ENCODE measurements around the gene SYNPO2. TPM values are rescaled to one million over a fixed set of nuclear protein-coding genes. Genes with fewer than 3 reads are reported as not detected.
"Not testable (repeated sequence)": the region's sequence is repeated elsewhere in the genome, so short reads cannot be mapped to it uniquely, and the experiment has no call there.

The SYNPO2 gene
- total and polyA plus RNA-seq, 2 donors: 428 to 529 TPM

DNA sequence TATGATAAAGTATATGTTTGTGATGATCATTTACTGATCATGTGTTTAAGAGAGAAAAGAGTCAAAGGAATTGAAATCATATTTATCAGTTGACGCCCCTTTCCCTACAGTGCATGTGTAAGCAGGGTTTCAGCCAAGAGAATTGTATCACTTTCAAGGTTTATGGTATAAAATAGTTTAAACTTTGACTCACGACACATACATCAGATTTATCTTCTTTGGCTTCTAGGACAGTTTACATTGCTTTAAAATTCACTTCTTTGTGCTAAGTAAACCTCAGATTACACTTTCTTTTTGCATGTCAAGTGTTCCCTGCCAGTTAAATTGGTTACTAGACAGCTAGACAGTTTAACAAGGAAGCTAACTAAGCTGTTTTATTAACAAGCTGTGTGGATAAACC, 160.7 kb downstream of the SYNPO2 start:
- no peak for DNase-seq (ENCODE audit: extremely low spot score)
- 37% methylated on average over 2 of the region's 2 CpGs for WGBS

DNA sequence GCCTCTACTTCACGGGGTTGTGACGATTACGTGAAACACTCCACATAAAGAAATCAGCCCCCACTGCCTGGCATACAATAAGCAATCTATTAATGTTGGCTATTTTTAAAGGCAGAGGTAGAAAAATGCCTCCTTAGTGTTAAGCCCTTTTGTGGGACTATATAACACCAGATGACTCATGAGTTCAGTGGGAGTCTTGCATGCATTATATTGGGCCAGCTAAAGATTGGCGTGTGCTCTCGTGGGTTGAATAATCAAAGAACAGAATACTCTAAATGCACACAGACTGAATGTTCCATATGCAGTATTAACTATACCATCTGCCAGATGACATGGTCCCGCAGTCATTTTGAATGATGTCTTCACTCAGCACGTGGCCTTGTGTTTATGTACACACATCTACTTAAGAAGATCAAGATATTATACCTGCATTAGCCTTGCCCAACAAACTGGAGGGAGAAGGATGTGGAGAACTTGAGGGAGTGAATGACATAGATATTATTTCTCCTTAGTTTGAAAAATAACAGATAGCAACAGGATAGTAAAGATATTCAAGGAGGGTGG, 162.0 kb downstream of the SYNPO2 start:
- no peak overlapping the region for H3K4me3 ChIP-seq (ENCODE audit: low read depth, low read length)
- H3K36me3 ChIP-seq (ENCODE audit: insufficient read depth): no peaks in the 10 kb centered on the region
- no peak overlapping the region for H3K27ac ChIP-seq (ENCODE audit: low read depth)
- no peak for DNase-seq (ENCODE audit: extremely low spot score)
- H3K4me1 ChIP-seq (ENCODE audit: insufficient read depth): no peaks in the 10 kb centered on the region
- WGBS: 91% methylated on average over 7 of the region's 7 CpGs

More for the DNA sequence above, 160.7 kb downstream of the SYNPO2 start:
- H3K4me1 ChIP-seq (ENCODE audit: insufficient read depth): no peaks in the 10 kb centered on the region
- H3K36me3 ChIP-seq (ENCODE audit: insufficient read depth): no peaks in the 10 kb centered on the region
- no peak overlapping the region for H3K4me3 ChIP-seq (ENCODE audit: low read depth, low read length)
- no peak overlapping the region for H3K27ac ChIP-seq (ENCODE audit: low read depth)

DNA sequence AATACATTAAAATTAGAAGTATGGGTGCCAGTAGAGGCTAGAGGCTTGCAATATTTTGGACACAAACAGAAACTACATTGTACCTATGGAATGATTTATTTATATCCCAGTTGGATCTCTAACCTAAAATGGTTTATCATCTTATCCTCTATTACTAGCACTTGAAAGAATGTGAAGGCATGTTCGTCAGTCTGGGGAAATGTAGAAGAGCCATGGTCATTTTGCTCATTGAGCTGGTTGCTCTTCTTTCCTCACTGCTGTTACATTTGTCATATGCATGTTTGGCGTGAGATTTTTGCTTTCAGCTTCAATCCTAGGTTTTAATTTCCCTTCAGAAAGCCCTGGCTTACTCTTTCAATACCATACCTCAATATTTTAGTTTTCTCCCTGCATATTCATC, 164.6 kb downstream of the SYNPO2 start:
- Histone ChIP-seq H3K36me3 (ENCODE audit: insufficient read depth) (no peaks in the 10 kb centered on the region), H3K4me1 (ENCODE audit: insufficient read depth) (no peaks in the 10 kb centered on the region), H3K27ac (ENCODE audit: low read depth) (no peak overlapping the region), H3K4me3 (ENCODE audit: low read depth, low read length) (no peak overlapping the region)
- no peak for DNase-seq (ENCODE audit: extremely low spot score)
- 67% methylated on average over 2 of the region's 2 CpGs for WGBS

DNA sequence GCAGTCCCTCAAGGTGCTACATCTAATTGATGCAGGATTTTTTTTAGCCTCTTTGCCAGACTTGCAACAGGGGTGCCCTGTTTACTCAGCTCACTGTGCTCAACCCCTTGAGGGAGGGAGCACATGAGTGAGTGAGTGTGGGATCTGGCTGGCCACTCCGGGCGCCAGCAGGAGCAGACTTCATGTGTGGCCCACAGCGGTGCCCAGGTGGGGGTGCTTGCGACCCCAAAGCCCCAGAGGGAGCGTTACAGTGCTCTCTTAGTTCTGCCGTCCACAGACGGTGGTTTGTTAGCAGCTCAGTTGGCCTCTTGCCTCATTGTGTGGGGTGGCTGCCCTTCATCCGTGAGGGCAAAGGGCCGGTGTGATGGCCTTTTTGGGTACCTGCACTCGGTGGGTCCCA, 165.3 kb downstream of the SYNPO2 start:
- WGBS: 89% methylated on average over 10 of the region's 10 CpGs
- no peaks in the 10 kb centered on the region for H3K36me3 ChIP-seq (ENCODE audit: insufficient read depth)
- no peaks in the 10 kb centered on the region for H3K4me1 ChIP-seq (ENCODE audit: insufficient read depth)
- H3K4me3 ChIP-seq (ENCODE audit: low read depth, low read length): no peak overlapping the region
- DNase-seq (ENCODE audit: extremely low spot score): no peak
- H3K27ac ChIP-seq (ENCODE audit: low read depth): no peak overlapping the region

DNA sequence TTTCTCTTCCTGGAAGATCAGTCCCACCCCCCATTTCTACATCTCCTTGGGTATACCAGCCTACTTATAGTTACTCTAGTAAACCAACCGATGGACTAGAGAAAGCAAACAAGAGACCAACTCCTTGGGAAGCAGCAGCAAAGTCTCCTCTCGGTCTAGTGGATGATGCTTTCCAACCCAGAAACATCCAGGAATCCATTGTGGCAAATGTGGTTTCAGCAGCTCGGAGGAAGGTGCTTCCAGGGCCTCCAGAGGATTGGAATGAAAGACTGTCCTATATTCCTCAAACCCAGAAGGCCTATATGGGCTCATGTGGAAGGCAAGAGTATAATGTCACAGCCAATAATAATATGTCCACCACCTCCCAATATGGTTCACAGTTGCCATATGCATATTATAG, 168.8 kb downstream of the SYNPO2 start:
- no peak overlapping the region for H3K4me3 ChIP-seq (ENCODE audit: low read depth, low read length)
- H3K4me1 ChIP-seq (ENCODE audit: insufficient read depth): no peaks in the 10 kb centered on the region
- WGBS: 96% methylated on average over 3 of the region's 3 CpGs
- no peaks in the 10 kb centered on the region for H3K36me3 ChIP-seq (ENCODE audit: insufficient read depth)
- no peak overlapping the region for H3K27ac ChIP-seq (ENCODE audit: low read depth)
- DNase-seq (ENCODE audit: extremely low spot score): no peak

DNA sequence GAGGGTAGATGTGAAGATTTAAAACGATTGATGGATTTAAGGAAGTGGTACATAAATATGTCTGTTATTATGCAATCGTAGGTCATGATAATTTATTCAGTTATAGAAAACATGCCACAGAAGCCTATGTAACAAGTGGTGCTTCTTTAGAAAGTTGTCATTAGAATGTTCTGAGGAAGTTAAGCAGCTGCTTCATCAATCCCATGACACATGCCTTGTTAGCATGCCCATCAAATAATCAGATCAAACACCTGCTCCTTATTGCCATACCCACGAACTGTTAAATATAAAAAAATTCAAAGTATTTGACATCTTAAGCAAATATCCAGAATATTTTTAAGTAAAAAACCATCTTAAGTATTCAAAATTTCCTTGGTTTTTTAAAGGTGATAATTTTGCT, 170.6 kb downstream of the SYNPO2 start:
- whole genome bisulfite sequencing: 67% methylated on average over 3 of the region's 3 CpGs
- no peak overlapping the region for H3K27ac ChIP-seq (ENCODE audit: low read depth)
- H3K4me1 ChIP-seq (ENCODE audit: insufficient read depth): no peaks in the 10 kb centered on the region
- no peak overlapping the region for H3K4me3 ChIP-seq (ENCODE audit: low read depth, low read length)
- DNase-seq (ENCODE audit: extremely low spot score): no peak
- no peaks in the 10 kb centered on the region for H3K36me3 ChIP-seq (ENCODE audit: insufficient read depth)

DNA sequence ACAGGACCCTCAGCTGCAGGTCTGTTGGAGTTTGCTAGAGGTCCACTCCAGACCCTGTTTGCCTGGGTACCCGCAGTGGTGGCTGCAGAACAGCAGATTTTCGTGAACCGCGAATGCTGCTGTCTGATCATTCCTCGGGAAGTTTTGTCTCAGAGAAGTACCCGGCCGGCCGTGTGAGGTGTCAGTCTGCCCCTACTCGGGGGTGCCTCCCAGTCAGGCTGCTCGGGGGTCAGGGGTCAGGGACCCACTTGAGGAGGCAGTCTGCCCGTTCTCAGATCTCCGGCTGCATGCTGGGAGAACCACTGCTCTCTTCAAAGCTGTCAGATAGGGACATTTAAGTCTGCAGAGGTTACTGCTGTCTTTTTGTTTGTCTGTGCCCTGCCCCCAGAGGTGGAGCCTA, 178.5 kb downstream of the SYNPO2 start:
- H3K27ac ChIP-seq (ENCODE audit: low read depth); H3K4me3 ChIP-seq (ENCODE audit: low read depth, low read length); DNase-seq (ENCODE audit: extremely low spot score); H3K4me1 ChIP-seq (ENCODE audit: insufficient read depth); H3K36me3 ChIP-seq (ENCODE audit: insufficient read depth): not testable (repeated sequence)
- 64% methylated on average over 10 of the region's 12 CpGs for WGBS

DNA sequence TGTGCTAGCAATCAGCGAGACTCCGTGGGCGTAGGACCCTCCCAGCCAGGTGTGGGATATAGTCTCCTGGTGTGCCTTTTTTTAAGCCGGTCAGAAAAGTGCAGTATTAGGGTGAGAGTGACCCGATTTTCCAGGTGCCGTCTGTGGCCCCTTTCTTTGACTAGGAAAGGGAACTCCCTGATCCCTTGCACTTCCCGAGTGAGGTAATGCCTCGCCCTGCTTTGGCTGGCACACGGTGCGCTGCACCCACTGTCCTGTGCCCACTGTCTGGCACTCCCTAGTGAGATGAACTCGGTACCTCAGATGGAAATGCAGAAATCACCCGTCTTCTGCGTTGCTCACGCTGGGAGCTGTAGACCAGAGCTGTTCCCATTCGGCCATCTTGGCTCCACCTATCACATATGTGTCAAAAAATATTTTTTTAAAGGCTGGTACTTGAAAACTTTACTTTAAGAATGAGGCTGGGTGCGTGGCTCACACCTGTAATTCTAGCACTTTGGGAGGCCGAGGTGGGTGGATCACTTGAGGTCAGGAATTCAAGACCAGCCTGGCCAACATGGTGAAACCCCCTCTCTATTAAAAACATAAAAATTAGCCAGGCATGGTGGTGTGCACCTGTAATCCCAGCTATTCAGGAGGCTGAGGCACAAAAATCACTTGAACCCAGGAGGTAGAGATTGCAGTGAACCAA, 179.2 kb downstream of the SYNPO2 start:
- not testable (repeated sequence) for H3K36me3 ChIP-seq (ENCODE audit: insufficient read depth); H3K27ac ChIP-seq (ENCODE audit: low read depth); H3K4me3 ChIP-seq (ENCODE audit: low read depth, low read length); H3K4me1 ChIP-seq (ENCODE audit: insufficient read depth); DNase-seq (ENCODE audit: extremely low spot score)
- WGBS: 78% methylated on average over 17 of the region's 17 CpGs

DNA sequence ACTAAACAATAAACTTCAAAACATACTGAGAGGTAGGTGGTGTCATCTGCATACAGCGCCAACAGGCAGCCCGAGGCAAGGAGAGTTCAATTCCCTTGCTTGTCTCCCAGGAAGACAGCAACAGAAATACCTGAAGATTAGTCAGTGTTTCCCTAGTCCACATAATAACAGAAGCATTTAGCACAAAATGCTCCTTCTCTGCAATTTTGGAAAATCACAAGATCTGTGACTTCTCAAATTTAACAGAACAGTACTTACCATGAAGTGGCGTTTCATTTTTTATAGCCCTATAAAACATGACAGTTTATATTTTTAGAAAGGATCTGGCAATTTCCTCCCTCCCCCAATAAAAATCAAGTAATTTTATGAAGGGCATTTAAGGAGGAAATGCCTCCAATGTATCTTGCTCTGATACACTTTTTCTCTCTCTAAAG, 179.9 kb downstream of the SYNPO2 start:
- H3K27ac ChIP-seq (ENCODE audit: low read depth): no peak overlapping the region
- 15% methylated on average over 3 of the region's 3 CpGs for WGBS
- H3K36me3 ChIP-seq (ENCODE audit: insufficient read depth): no peaks in the 10 kb centered on the region
- H3K4me1 ChIP-seq (ENCODE audit: insufficient read depth): peaks cover 3% of the 10 kb centered on the region
- no peak overlapping the region for H3K4me3 ChIP-seq (ENCODE audit: low read depth, low read length)
- no peak for DNase-seq (ENCODE audit: extremely low spot score)

DNA sequence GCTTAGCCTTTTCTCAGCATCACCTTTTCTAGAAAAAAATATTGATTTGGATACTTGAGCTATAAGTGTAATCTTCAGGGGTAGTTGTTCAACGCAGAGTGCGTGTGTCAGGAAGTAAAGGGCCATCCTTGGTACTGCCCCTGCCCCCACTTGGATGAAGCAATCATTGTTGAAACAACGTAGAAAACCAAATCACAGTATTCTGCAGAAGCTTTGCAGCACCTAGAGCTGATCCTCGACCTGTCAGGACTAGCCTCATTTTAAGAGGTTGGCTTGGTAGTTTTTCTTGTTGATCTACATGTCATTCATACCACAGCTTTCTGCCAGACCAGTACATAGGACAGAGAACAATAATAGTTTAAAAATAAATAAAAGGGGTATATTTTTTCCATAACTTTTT, 181.6 kb downstream of the SYNPO2 start:
- peak; percentile 40 for DNase-seq (ENCODE audit: extremely low spot score)
- H3K27ac ChIP-seq (ENCODE audit: low read depth): no peak overlapping the region
- H3K4me3 ChIP-seq (ENCODE audit: low read depth, low read length): no peak overlapping the region
- no peaks in the 10 kb centered on the region for H3K36me3 ChIP-seq (ENCODE audit: insufficient read depth)
- WGBS: 74% methylated on average over 4 of the region's 4 CpGs
- H3K4me1 ChIP-seq (ENCODE audit: insufficient read depth): peaks cover 3% of the 10 kb centered on the region

DNA sequence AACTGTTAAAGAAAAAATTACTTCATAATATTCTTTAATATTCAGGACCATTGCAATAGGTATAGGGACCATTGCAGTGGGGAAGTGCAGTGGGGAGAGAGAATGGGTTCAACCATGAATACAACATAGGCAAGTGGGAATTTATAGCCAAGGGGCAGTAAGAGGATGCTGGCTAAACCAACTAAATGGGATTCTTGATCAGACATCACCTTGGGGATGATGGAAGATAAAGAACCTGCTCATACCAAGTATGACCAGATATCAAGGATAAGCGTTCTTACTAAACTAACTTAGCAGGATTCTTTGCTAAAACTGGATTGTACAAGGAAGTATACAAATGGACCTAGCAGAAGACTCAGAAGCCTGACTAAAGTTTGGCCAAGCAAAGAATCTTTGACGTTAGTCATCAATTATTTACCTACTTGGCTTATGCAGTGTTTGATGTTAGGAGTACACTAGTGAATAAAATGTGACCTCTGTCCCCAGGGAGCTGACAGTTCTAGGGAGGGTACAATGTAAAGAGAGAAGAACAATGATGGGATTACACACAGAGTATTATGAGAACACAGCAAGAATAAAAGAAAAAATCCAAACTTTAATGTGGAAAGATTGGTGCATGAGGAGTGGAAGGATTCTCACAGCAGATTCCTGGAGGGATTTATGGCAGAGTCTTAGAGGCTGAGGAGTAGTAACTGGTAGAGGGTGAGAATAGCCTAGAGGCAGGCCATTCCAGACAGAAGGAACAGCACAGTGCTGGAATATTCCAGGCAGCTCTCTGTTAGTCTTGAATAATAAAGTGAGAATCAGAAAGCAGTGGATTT, 192.3 kb downstream of the SYNPO2 start:
- DNase-seq (ENCODE audit: extremely low spot score): no peak
- 69% methylated on average over 2 of the region's 2 CpGs for WGBS
- Histone ChIP-seq H3K4me1 (ENCODE audit: insufficient read depth) (no peaks in the 10 kb centered on the region), H3K36me3 (ENCODE audit: insufficient read depth) (no peaks in the 10 kb centered on the region), H3K4me3 (ENCODE audit: low read depth, low read length) (no peak overlapping the region), H3K27ac (ENCODE audit: low read depth) (no peak overlapping the region)

DNA sequence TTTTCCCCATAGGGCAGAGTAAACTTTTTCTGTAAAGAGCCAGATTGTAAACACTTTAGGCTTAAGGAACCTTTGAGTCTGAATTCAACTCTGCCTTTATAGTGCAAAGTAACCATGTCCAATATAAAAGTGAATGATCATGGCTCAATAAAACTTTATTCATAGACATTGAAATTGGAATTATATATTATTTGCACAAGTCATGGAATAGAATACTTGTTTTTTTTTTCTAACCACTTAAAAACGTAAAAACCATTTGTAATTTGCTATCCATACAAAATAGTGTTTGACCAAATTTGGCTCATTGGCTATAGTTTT, 192.8 kb downstream of the SYNPO2 start:
- no peak overlapping the region for H3K4me3 ChIP-seq (ENCODE audit: low read depth, low read length)
- WGBS: 58% methylated on average over 1 of the region's 1 CpG
- H3K4me1 ChIP-seq (ENCODE audit: insufficient read depth): no peaks in the 10 kb centered on the region
- no peak for DNase-seq (ENCODE audit: extremely low spot score)
- no peak overlapping the region for H3K27ac ChIP-seq (ENCODE audit: low read depth)
- H3K36me3 ChIP-seq (ENCODE audit: insufficient read depth): no peaks in the 10 kb centered on the region

DNA sequence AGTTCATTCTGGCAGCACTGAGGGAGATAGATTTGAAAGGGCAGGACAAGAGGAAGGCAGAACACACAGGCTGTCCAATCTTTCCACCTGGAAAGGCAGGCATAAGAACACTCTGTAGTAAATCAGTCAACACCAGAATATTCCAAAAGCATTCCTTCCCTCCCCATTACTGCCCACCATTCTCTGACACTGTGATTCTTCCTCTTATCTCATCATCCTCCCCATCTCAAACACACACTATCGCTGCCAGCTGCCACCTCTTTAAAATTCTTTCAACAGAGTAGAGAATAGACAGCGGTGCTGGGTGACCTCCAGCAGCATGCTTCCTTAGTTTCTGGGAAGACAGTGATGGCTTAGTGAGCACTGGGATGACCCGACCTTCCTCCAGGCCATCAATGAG, 193.3 kb downstream of the SYNPO2 start:
- Histone ChIP-seq H3K4me1 (ENCODE audit: insufficient read depth) (no peaks in the 10 kb centered on the region), H3K4me3 (ENCODE audit: low read depth, low read length) (no peak overlapping the region), H3K27ac (ENCODE audit: low read depth) (no peak overlapping the region), H3K36me3 (ENCODE audit: insufficient read depth) (no peaks in the 10 kb centered on the region)
- 18% methylated on average over 3 of the region's 3 CpGs for WGBS
- DNase-seq (ENCODE audit: extremely low spot score): no peak

DNA sequence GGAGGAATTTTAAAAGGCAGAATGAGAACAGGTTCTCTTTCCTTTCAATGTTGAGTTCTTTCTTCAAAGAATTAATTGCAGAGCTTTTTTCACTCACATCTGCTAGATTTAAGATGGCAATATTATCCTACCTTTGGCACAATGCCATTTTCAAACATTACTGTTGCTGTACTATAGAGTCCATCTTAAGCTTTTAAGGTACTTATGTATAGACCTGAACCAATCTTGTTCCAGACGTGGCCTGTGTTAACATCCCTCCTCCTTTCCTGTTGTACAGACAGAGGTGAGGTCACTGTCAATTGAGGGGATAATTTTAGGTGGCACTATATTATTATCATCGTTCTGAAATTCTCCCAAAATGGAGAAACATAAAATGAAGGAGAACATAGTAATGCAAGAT, 194.0 kb downstream of the SYNPO2 start:
- no peaks in the 10 kb centered on the region for H3K36me3 ChIP-seq (ENCODE audit: insufficient read depth)
- H3K4me3 ChIP-seq (ENCODE audit: low read depth, low read length): no peak overlapping the region
- 68% methylated on average over 2 of the region's 2 CpGs for WGBS
- H3K27ac ChIP-seq (ENCODE audit: low read depth): no peak overlapping the region
- no peak for DNase-seq (ENCODE audit: extremely low spot score)
- no peaks in the 10 kb centered on the region for H3K4me1 ChIP-seq (ENCODE audit: insufficient read depth)

Measured in urinary bladder (tissue), 4 donors.